Astrocyte (in vitro differentiated cells and primary cell): ENCODE measurements around the gene ESPNL. TPM values are rescaled to one million over a fixed set of nuclear protein-coding genes. Genes with fewer than 3 reads are reported as not detected.

Experiments
- DNase-seq: peaks from one replicate; pipeline ENCODE4 v3.0.0-alpha.2; 2010; ENCODE audit warnings: low read depth
- FAIRE-seq: peaks from 2 replicates; lab custom pipeline; 2011; peaks lifted over from hg19 to GRCh38; lab: Jason Lieb, UNC
- H2AFZ ChIP-seq: 2 replicates; pipeline ENCODE4 v1.6.0; 2012; ENCODE audit warnings: low read depth, low read length, inconsistent platforms
- H3K27ac ChIP-seq: 2 replicates; pipeline ENCODE4 v1.5.1; 2011; ENCODE audit warnings: low read depth, low read length, inconsistent platforms
- H3K27me3 ChIP-seq: 2 replicates; pipeline ENCODE4 v1.6.0; 2011; ENCODE audit warnings: low read length, inconsistent platforms; ENCODE audit not compliant: insufficient read depth
- H3K36me3 ChIP-seq: 2 replicates; pipeline ENCODE4 v1.5.1; 2011; ENCODE audit warnings: low read length, inconsistent platforms; ENCODE audit not compliant: insufficient read depth
- H3K4me1 ChIP-seq: 2 replicates; pipeline ENCODE4 v1.5.1; 2011; ENCODE audit warnings: low read length, inconsistent platforms; ENCODE audit not compliant: insufficient read depth
- H3K4me2 ChIP-seq: 2 replicates; pipeline ENCODE4 v1.6.0; 2012; ENCODE audit warnings: low read length, inconsistent platforms
- H3K4me3 ChIP-seq: 2 replicates; pipeline ENCODE4 v1.5.1; 2011; ENCODE audit warnings: low read depth, mild to moderate bottlenecking, low read length, inconsistent platforms; ENCODE audit not compliant: insufficient read depth
- H3K79me2 ChIP-seq: 2 replicates; pipeline ENCODE4 v1.6.0; 2012; ENCODE audit warnings: mild to moderate bottlenecking, low read length, inconsistent platforms; ENCODE audit not compliant: insufficient read depth
- H3K9ac ChIP-seq: 2 replicates; pipeline ENCODE4 v1.6.0; 2012; ENCODE audit warnings: mild to moderate bottlenecking, low read length, inconsistent platforms
- H3K9me3 ChIP-seq: 2 replicates; pipeline ENCODE4 v1.5.1; 2012; ENCODE audit warnings: low read depth, mild to moderate bottlenecking, low read length, inconsistent platforms; ENCODE audit not compliant: insufficient read depth
- H4K20me1 ChIP-seq: 2 replicates; pipeline ENCODE4 v1.6.0; 2012; ENCODE audit warnings: low read length, inconsistent platforms; ENCODE audit not compliant: insufficient read depth
- H3K27ac Mint-ChIP-seq: one replicate; pipeline ENCODE4 v1.8.0; 2021; ENCODE audit warnings: mild to moderate bottlenecking, mixed read lengths; ENCODE audit not compliant: unreplicated experiment
- H3K27me3 Mint-ChIP-seq: one replicate; pipeline ENCODE4 v1.8.0; 2021; ENCODE audit warnings: low read depth, mixed read lengths; ENCODE audit not compliant: unreplicated experiment
- H3K36me3 Mint-ChIP-seq: one replicate; pipeline ENCODE4 v1.8.0; 2021; ENCODE audit warnings: low read depth, mixed read lengths; ENCODE audit not compliant: unreplicated experiment
- H3K4me1 Mint-ChIP-seq: one replicate; pipeline ENCODE4 v1.8.0; 2021; ENCODE audit warnings: low read depth, mixed read lengths; ENCODE audit not compliant: unreplicated experiment
- H3K4me3 Mint-ChIP-seq: one replicate; pipeline ENCODE4 v1.8.0; 2021; ENCODE audit warnings: mild to moderate bottlenecking, moderate library complexity, mixed read lengths; ENCODE audit not compliant: unreplicated experiment
- H3K9me3 Mint-ChIP-seq: one replicate; pipeline ENCODE4 v1.8.0; 2021; ENCODE audit warnings: mild to moderate bottlenecking, mixed read lengths; ENCODE audit not compliant: unreplicated experiment
- CTCF ChIP-seq: IDR thresholded peaks from 2 replicates; pipeline ENCODE4 v1.5.1; 2011; ENCODE audit warnings: low read depth, mild to moderate bottlenecking, inconsistent platforms, low read length, moderate library complexity; ENCODE audit not compliant: insufficient read depth
- EZH2 ChIP-seq: IDR thresholded peaks from 2 replicates; pipeline ENCODE4 v1.6.1; 2012; ENCODE audit warnings: mild to moderate bottlenecking, low read length, inconsistent platforms; ENCODE audit not compliant: insufficient read depth
- total RNA-seq: library from RNA; stranded (reverse); gene quantifications from 2 replicates; pipeline ENCODE4 v1.2.1, GENCODE V29; 2021

The ESPNL gene
- total RNA-seq, 1 donor from 2014 or later = not detected

GRCh38 chr2:238123991-238124470, 23.9 kb downstream of the ESPNL start:
- no peaks in the 10 kb centered on the region for H3K9me3 Mint-ChIP-seq
- Histone ChIP-seq H3K4me3 (no peak overlapping the region), H3K27ac (no peak overlapping the region), H3K79me2 (no peaks in the 10 kb centered on the region), H4K20me1 (no peaks in the 10 kb centered on the region), H3K4me2 (no peak overlapping the region), H3K9ac (no peak overlapping the region), H3K27me3 (peaks cover 2% of the 10 kb centered on the region), H3K36me3 (no peaks in the 10 kb centered on the region), H2AFZ (no peak overlapping the region), H3K9me3 (peaks cover 2% of the 10 kb centered on the region), H3K4me1 (no peaks in the 10 kb centered on the region)
- H3K4me3 Mint-ChIP-seq = no peak overlapping the region
- no peak for FAIRE-seq
- H3K4me1 Mint-ChIP-seq = no peaks in the 10 kb centered on the region
- H3K36me3 Mint-ChIP-seq = no peaks in the 10 kb centered on the region
- TF ChIP-seq EZH2 (no peak), CTCF (no peak)
- peaks cover 8% of the 10 kb centered on the region for H3K27me3 Mint-ChIP-seq
- no peak for DNase-seq
- no peak overlapping the region for H3K27ac Mint-ChIP-seq

- Histone ChIP-seq H3K9me3 (no peaks in the 10 kb centered on the region), H3K27ac (no peak overlapping the region), H3K9ac (no peak overlapping the region), H3K36me3 (no peaks in the 10 kb centered on the region), H4K20me1 (no peaks in the 10 kb centered on the region), H3K79me2 (no peaks in the 10 kb centered on the region), H3K27me3 (peaks cover 2% of the 10 kb centered on the region), H3K4me2 (no peak overlapping the region), H3K4me3 (no peak overlapping the region), H2AFZ (no peak overlapping the region), H3K4me1 (no peaks in the 10 kb centered on the region)
- no peak for FAIRE-seq
- no peaks in the 10 kb centered on the region for H3K9me3 Mint-ChIP-seq
- H3K27ac Mint-ChIP-seq = no peak overlapping the region
- H3K4me3 Mint-ChIP-seq = no peak overlapping the region
- H3K4me1 Mint-ChIP-seq = no peaks in the 10 kb centered on the region
- DNase-seq = no peak
- H3K27me3 Mint-ChIP-seq = peaks cover 8% of the 10 kb centered on the region
- no peak for TF ChIP-seq CTCF
- no peak for TF ChIP-seq EZH2
- H3K36me3 Mint-ChIP-seq = no peaks in the 10 kb centered on the region
These were observed 24.5 kb downstream of the ESPNL start for GRCh38 chr2:238124488-238125126.
